Epithelial cell of proximal tubule (primary cell): ENCODE data around the gene TOMM22. TPM values are rescaled to one million over a fixed set of nuclear protein-coding genes. Genes with fewer than 3 reads are reported as not detected.

Experiments
- DNase-seq: peaks from one replicate; pipeline ENCODE4 v3.0.0-alpha.2; 2011; ENCODE audit warnings: low read depth
- H3K4me3 ChIP-seq: 2 replicates; pipeline ENCODE4 v1.5.1; 2011; ENCODE audit warnings: low read depth, mild to moderate bottlenecking, low read length
- total RNA-seq: library from RNA; depleted of rRNA; stranded (reverse); fragments of >200 nt; gene quantifications from 2 replicates; pipeline ENCODE4 v1.2.3, GENCODE V29; 2015
- TF ChIP-seq, protein P1 (sequence below): conservative IDR thresholded peaks from 2 replicates; pipeline ENCODE4 v1.5.1; 2012; ENCODE audit warnings: low read depth, mild to moderate bottlenecking, low read length

The TOMM22 gene
- total RNA-seq, 1 donor from 2014 or later: 67.6 TPM

DNA sequence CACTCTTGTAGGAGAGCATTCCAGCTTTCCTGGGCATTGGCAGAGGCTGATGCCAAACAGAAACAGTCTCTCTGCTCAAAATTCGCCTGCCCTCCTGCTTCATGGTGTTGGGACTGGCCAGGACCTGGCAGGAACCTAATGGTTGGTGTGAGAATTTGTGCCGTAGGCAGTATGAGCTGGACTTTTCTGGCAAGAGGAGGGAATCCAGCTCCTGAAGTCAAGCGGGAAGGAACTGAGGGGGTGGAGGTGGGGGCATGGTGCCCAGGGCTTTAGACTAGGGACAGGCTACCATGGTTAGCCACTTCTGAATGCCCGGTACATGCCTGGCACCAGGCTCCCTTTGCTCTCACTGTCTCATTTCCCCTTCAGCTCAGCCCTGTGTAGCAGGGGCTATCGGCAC, 6.9 kb upstream of the TOMM22 start:
- no peak overlapping the region for H3K4me3 ChIP-seq
- DNase-seq: no peak
- TF ChIP-seq, protein P1, sequence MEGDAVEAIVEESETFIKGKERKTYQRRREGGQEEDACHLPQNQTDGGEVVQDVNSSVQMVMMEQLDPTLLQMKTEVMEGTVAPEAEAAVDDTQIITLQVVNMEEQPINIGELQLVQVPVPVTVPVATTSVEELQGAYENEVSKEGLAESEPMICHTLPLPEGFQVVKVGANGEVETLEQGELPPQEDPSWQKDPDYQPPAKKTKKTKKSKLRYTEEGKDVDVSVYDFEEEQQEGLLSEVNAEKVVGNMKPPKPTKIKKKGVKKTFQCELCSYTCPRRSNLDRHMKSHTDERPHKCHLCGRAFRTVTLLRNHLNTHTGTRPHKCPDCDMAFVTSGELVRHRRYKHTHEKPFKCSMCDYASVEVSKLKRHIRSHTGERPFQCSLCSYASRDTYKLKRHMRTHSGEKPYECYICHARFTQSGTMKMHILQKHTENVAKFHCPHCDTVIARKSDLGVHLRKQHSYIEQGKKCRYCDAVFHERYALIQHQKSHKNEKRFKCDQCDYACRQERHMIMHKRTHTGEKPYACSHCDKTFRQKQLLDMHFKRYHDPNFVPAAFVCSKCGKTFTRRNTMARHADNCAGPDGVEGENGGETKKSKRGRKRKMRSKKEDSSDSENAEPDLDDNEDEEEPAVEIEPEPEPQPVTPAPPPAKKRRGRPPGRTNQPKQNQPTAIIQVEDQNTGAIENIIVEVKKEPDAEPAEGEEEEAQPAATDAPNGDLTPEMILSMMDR: no peak

DNA sequence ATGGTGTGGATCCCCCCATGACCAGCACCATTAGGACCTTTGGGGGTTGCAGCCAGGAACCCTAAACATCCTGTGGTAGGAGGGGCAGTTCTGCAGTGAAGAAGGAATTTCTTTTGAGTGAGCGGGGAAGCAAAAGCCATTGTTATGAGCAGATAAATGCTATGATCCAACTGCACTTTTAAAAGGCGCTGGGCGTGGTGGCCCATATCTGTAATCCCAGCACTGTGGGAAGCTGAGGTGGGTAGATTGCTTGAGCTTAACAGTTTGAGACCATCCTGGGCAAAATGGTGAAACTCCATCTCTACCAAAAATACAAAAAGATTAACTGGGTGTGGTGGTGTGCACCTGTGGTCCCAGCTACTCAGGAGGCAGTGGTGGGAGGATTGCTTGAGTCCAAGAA, 5.9 kb upstream of the TOMM22 start:
- DNase-seq: no peak
- H3K4me3 ChIP-seq: no peak overlapping the region
- TF ChIP-seq, protein P1: no peak

DNA sequence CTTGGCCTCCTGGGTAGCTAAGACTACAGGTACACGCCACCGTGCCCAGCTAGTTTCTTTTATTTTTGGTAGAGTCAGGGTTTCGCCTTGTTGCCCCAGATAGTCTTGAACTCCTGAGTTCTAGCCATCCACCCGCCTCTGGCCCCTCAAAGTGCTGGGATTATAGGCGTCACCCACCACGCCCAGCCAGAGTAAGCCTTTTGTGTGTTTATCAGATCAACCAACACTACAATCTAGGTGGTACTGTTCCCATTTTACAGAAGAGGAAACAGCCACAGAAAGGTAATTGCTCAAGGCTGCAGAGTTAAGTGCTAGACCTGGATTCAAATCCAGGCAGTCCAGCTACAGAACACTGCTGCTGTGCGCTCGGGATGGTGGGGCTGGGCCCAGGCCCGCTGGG, 3.1 kb downstream of the TOMM22 start:
- TF ChIP-seq, protein P1: no peak
- DNase-seq: no peak
- no peak overlapping the region for H3K4me3 ChIP-seq

DNA sequence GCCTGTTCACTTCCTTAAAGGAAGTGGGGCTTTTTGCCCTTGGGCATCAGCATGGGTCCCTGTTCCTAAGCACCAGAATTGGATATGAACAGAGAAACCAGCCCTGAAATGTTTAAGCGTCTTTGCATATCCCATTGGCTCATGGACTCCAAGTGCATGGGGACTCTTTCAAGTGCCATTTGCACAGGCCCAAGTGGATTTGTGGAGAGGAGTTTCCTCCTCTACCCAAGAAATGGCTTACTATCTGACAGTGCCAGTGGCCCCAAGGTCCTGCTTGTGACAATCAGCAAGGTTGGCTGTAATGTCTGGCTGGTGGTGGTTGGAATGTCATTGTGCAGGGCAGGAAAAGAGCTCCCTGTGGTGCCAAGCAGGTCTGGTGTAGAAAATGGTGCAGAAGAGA, 4.0 kb downstream of the TOMM22 start:
- DNase-seq: no peak
- TF ChIP-seq, protein P1: no peak
- no peak overlapping the region for H3K4me3 ChIP-seq

DNA sequence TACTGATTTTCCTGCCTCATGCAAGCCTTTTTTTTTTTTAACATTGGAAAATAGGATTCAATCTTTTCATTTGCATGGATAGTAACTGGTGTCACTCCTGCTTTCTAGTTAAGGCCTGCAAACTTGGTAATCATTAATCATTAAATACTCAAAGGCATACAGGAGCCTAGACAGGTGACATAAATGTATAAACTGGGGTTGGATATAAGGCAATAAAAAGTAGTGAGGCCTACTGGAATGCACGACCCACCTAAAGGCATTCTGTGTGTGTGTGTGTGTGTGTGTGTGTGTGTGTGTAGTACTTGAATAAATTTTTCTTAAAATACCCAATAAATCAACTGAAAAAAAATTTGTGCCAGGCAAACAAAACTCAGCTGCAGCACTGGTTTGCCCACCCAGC, 7.9 kb downstream of the TOMM22 start:
- TF ChIP-seq, protein P1: no peak
- DNase-seq: no peak
- no peak overlapping the region for H3K4me3 ChIP-seq

DNA sequence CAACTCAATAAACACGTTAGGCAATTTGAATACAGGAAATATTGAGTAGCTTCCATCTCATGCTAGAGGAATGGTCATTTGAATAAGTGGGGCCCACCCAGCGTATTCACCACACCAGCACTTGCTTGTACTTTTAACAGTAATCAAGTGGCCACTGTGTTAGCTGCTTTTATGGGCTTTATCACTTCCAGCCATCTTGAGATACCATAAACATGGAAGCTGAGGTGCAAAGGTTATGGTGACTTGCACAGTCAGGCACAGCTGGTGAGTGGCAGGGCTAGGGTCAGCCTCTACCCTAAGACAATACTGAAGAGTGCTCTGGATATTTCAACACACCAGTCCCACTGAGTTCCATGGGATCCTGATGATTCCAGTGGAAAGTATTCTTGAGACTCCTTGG, 12.3 kb downstream of the TOMM22 start:
- TF ChIP-seq, protein P1: no peak
- no peak overlapping the region for H3K4me3 ChIP-seq
- DNase-seq: no peak

DNA sequence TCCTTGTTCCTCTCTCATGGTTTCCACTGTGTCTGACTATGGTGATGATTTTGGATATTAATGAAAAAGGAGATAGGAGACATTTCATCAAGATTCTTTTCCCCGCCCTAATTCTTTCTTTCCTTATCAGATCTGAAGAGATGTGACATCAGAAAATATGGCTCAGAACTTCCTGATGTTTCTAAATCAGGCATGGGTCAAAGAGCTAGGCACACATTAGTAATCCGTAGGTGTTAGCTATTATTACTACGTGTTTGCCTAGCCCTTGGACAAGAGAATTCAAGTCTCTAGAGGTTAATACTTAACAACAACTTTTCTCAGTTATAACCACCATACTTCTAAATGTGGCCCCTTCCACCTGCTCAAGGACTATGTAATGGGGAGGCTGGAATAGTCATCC, 13.2 kb downstream of the TOMM22 start:
- TF ChIP-seq, protein P1: no peak
- H3K4me3 ChIP-seq: no peak overlapping the region

More for the DNA sequence above, 13.2 kb downstream of the TOMM22 start:
- no peak for DNase-seq
